NCI-H460 (cell line): ENCODE measurements around the gene FBXW4. TPM values are rescaled to one million over a fixed set of nuclear protein-coding genes. Genes with fewer than 3 reads are reported as not detected.

ENCODE experiments used
- DNase-seq: peaks from one replicate; pipeline ENCODE4 v3.0.0-alpha.2; 2016; ENCODE audit warnings: low read depth; ENCODE audit errors: extremely low read depth
- polyA plus RNA-seq: library from polyadenylated mRNA; depleted of rRNA; stranded (reverse); fragments of >200 nt; gene quantifications from 2 replicates; pipeline ENCODE4 v1.2.3, GENCODE V29; 2014; cell fraction: nucleus; rRNA removed
- total RNA-seq: library from RNA; depleted of rRNA; stranded (reverse); fragments of >200 nt; shearing (Covaris generic); gene quantifications from 2 replicates; pipeline ENCODE4 v1.2.3, GENCODE V29; 2014; rRNA removed

FBXW4 gene, protein sequence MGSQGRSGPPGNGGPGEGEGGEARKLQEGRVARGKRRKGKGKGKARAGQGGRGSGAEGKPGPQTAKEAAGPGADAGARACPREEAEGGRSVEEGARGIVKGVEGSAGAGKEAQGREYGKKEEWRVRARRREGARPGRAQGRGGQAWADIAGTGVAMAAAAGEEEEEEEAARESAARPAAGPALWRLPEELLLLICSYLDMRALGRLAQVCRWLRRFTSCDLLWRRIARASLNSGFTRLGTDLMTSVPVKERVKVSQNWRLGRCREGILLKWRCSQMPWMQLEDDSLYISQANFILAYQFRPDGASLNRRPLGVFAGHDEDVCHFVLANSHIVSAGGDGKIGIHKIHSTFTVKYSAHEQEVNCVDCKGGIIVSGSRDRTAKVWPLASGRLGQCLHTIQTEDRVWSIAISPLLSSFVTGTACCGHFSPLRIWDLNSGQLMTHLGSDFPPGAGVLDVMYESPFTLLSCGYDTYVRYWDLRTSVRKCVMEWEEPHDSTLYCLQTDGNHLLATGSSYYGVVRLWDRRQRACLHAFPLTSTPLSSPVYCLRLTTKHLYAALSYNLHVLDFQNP
- total RNA-seq, result 13.1 and 23.7 TPM in 2 replicates
- 10.0 and 14.7 TPM in 2 replicates for polyA plus RNA-seq

DNA sequence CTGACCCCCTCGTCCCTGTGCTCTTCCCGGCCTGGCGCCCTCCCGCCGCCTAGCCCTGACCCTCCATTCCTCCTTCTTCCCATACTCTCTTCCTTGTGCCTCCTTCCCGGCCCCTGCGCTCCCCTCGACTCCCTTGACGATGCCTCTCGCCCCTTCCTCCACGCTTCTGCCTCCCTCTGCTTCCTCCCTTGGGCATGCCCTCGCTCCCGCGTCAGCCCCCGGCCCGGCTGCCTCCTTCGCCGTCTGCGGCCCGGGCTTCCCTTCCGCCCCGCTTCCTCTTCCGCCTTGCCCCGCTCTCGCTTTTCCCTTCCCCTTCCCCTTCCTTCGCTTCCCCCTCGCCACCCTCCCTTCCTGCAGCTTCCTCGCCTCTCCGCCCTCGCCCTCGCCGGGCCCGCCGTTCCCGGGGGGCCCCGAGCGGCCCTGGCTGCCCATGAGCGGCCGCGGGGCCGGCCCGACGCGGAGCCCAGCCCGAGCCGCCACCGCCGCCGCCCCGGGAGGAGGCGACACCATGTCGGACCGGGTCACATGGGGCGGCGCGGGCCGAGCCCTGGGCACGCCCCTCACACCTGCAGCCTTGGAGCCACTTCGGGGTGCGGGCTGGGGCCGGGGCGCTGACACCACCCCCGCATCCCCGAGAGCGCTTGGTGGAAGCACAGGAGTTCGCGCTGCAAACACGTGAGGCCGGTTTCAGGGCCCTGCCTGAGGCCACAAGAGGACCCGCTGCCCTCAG lies at the start of gene FBXW4:
Gene FBXW4 (minus strand): TSS at position 497 of the 730 bp plus-strand sequence. CDS start 65 bp downstream, at position 432.
- DNase-seq, result peak; percentile 25

DNA sequence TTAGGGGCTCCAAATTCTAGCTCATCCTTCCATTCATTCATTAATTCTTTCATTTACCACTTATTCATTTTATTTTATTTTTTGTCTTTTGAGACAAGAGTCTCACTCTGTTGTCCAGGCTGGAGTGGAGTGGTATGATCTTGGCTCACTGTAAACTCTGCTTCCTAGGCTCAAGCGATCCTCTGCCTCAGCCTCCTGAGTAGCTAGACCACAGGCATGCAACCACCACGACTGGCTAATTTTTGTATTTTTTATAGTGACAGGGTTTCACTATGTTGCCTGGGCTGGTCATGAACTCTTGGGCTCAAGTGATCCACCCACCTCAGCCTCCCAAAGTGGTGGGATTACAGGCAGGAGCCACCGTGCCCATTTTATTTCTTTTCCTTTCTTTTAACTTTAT lies 49.3 kb upstream of the FBXW4 start:
- no peak for DNase-seq

DNA sequence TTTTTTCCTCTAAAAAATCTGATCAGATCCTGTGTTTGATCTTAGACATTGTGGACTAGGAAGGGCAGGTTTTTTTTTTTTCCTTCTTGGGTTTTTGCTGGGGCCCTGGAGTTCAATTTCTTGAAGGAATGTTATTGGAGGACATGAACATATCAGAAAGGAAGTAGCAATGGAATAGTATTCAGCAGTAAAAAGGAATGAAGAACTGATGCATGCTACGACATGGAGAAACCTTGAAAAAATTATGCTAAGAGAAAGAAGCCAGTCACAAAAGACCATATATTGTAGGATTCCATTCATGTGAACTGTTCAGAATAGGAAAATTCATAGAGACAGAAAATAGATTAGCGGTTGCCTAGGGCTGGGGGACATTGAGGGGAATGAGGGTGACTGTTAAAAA lies 47.0 kb upstream of the FBXW4 start:
- no peak for DNase-seq

DNA sequence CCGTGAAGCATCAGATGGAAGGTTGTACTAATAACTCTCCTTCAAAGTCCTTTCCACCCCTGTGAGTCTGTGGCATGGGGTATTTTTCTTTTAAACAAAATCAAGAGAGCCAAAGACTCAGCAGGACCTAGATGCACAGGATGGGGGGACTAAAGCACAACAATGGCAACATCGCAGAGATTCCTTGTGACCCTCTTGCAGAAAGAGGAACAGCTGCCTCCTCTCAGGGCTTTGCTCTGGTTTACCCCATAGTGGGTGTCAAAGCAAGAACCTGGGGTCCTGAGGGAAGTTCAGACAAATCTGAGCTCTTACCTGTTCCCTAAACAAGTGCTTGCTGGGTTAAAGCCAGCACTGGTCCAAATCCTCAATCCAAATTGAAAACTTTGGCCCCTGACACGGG lies 41.7 kb upstream of the FBXW4 start:
- no peak for DNase-seq

DNA sequence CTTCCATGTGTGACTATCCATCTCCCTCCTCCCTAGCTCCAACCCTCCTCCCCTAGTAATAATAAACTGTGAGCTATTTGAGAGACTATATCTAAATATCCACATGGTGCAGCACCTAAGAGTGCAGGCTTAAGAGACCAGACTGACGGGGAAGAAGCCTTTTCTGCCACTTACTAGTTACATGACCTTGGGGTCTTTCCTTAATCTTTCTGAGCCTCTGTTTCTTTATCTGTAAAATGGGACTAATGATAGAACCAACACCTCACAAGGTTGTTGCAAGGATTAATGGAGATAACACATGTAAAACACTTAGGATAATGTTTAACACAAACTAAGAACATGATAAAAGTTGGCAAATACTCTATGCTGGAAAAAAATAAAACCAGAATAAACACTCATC lies 37.1 kb upstream of the FBXW4 start:
- DNase-seq, result no peak

DNA sequence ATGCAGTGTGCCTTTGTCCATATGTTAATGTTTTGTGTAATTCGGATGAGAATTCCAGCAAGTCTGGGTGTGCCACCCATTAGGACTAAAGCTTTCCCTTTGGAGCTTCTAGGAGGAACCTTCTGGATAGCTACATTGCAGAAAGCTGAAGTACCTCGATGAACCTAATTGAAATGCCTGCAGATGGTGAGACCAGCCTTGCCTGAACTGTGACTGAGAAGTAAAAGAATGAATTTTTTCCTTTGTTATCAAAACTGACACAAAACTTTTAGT lies 31.1 kb upstream of the FBXW4 start:
- no peak for DNase-seq

DNA sequence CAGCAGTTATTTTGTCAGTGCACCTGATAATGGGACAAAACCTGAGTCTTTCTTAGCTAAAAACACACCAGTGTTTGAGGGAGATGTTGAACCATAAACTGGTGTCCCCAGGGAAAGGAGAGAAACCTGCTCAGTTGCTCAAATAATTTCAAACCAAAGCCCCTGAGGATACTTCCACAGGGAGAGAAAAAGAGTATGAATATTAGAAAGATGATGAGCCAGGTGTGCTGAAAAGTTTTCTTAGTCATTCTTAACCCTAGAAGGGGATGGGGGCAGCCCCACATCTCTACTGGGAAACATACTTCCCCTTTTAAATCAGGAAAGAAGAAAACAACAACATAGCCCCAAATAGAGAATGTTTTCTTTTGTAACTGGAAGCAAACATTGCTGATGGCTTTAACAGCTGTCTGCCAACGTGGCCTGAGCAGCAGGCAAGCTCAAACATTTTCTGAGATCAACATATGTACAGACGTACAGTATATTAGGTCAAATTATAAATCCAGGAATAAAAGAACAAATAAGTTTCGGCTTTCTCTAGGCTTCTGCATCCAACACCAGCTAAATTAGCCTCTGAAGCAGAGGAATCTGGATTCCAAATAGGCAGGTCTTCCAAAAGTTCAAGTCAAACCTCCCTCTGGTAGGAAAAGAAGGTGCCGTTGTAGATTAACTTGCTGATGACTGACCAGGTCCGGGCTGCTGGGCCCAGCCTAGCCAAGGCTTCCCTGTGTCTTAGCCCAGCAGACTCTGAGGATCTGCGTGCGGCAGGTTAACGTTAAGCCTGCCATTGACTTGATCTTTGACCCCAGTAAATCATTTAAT lies 30.5 kb upstream of the FBXW4 start:
- DNase-seq, result no peak

DNA sequence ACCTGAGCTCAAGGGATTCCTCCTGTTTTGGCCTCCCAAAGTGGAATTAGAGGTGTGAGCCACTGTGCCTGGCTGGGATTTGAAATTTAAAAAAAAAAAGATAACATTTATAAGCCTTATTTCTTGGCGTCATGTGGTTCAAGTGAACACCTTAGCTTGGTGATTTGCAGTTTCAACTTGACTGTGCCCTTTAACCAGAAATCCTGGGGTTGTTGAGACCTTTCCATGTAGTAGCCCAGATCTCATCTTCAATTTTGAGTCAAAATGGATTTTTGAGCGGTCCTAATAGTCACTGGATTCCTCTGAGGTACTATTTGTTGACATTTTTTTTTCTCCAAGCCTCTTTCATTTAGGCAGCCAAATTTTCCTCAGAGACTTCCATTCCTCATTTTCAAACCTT lies 29.5 kb upstream of the FBXW4 start:
- DNase-seq, result no peak

DNA sequence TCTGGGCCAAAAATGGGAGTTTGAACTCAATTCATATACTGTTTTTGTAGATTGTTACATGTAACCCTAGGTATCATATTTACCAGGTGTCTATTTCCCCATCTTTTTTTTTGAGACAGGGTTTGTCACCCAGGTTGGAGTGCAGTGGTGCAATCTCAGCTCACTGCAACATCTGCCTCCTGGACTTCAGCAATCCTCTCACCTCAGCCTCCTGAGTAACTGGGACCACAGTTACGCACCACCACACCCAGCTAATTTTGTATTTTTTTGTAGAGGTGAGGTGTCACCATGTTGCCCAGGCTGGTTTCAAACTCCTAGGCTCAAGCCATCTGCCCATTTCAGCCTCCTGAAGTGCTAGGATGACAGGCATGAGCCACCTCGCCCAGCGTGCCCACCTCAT lies 28.2 kb upstream of the FBXW4 start:
- DNase-seq, result no peak

DNA sequence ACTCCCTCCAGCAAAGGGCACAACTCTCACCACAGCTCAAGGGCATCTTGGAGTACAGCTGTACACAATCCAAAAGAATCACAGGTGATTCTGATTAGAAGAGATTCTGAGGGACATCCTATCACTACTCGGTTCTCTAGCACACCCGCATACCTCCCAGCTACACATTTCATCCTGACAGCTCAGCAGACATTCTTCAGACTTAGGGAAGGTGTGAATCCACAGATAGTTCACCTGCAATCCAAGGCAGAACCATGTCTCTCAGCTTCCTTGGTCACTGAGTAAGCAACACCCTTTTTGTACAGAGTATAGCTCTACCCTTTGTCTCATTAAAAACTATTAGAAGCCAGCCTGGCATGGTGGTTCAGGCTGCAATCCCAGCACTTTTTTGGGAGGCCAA lies 26.8 kb upstream of the FBXW4 start:
- DNase-seq, result no peak

DNA sequence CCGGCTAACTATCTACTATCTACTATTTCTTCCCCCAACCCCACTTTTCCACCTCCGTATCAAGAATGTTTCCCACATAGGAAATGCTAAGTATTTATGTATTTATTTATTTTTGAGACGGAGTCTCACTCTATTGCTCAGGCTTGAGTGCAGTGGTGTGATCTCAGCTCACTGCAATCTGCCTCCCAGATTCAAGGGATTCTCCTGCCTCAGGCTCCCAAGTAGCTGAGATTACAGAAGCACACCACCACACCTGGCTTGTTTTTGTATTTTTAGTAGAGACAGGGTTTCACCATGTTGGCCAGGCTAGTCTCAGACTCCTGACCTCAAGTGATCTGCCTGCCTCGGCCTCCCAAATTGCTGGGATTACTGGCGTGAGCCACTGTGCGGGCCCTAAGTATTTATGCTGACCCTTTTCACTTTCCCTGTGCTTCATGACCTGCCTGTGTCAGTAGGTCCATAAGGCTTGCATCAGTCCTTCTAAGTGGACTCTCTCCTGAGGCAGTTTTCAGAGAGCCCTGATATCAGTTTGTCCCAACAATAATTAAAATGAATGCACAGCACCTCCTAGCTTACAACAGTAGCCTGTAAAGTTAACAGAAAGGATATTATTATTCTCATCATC lies 25.7 kb upstream of the FBXW4 start:
- no peak for DNase-seq

DNA sequence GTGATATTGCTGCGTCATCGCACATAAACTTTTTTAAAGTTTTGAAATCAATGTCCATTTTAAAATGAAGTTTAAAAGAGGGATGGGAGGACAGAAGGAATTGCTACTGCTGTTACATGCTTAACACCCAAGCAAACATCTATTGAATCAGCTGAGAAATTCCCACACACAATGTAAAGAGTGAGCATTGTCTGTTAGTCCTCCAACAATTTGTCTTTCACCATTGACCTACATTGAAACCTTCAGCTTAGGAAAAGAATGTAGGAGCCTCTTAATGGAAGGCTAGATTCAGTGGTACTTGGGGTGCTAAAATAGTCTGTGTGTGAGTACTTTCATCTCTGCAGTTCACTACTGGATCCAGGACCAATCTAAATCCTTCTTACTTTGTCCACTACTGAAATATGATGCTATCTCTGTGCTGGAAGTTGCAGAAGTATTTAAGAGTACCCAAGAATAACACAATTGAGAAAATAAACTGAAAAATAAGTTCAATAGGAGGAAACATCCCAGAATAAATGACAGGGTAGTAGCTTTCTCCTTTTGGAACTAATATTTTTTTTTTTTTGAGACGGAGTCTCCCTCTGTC lies 23.8 kb upstream of the FBXW4 start:
- DNase-seq, result no peak

DNA sequence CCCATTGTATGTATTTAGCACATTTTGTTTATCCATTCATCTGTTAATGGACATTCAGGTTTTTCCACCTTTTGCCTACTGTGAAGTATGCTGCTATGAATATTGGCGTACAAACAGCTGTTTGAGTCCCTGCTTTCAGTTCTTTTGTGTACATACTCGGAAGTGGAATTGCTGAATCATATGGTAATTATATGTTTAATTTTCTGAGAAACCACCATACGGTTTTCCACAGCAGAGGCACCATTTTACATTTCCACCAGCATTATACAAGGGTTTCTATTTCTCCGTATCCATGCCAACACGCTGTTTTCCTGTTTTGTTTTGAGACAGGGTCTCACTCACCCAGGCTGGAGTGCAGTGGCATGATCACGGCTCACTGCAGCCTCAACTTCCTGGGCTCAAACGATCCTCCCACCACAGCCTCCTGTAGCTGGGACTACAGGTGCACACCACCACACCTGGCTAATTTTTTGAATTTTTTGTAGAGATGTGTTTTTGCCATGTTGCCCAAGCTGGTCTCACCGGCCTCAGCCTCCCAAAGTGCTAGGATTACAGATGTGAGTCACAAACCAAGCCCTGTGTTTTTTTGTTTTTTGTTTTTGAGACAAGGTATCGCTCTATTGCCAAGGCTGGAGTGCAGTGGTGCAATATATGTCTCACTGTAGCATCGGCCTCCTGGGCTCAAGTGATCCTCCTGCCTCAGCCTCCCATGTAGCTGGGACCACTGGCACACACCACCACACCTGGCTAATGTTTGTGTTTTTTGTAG lies 22.1 kb upstream of the FBXW4 start:
- DNase-seq, result no peak

DNA sequence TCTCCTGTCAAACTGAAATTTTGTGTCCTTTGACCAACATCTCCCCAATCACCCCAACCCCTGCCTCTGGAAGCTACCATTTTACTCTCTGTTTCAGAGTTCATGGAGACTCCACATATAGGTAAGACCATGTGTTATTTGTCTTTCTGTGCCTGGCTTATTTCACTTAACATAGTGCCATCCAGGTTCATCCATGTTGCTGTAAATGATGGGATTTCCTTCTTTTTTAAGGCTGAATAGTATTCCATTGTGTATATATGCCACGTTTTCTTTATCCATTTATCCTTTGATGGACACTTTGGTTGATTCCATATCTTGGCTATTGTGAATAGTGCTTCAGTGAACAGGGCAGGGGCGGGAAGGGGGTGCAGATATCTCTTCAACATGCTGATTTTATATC lies 18.0 kb upstream of the FBXW4 start:
- DNase-seq, result no peak

DNA sequence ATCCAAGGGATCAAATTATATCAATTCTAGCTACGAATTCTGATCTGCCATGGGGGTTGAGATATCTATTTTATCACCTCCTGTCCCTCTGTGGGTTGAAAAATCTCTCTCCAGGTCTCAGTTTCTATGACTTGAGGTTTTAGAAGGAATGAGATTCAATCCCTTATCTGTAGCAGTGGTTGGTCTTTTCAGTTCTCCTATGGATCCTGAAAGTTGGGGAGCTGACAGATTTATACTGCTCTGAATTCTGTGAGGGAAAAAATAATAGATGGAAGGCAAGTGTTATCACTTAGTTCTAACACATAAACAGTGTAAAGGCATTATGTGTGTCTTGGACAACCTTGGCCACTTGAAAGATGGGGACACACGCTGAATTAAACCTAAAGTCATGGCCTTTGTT lies 15.8 kb upstream of the FBXW4 start:
- no peak for DNase-seq

DNA sequence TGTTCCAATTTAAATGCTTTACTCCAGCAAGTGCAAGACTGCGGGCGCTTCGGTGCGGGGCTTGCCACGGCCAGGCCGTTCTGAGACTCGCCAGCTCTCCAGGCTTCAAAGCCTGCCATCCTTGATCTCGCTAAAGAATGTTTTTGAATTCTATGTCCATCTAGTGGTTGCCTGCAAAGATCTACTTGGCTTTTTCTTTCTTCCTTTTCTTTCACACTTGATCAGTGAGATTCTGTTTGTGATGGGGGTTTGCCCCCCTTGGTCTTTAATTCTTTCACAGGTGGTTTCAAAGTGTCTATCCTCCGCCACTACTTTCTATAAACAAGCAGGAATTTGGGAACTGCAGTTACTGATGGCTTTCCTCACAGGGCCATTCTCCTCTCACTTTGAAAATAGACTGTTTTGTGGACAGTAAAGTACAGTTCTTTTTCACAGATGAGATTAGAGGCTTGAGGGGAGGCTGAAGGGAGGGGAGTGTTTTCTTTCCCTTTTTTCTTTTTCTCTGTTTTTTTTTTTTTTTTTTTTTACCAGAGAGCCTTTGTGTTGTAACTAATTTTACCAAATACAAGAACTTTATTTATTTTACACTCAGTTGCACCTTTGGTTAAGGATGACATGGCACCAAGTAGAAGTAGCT lies 15.2 kb upstream of the FBXW4 start:
- no peak for DNase-seq

DNA sequence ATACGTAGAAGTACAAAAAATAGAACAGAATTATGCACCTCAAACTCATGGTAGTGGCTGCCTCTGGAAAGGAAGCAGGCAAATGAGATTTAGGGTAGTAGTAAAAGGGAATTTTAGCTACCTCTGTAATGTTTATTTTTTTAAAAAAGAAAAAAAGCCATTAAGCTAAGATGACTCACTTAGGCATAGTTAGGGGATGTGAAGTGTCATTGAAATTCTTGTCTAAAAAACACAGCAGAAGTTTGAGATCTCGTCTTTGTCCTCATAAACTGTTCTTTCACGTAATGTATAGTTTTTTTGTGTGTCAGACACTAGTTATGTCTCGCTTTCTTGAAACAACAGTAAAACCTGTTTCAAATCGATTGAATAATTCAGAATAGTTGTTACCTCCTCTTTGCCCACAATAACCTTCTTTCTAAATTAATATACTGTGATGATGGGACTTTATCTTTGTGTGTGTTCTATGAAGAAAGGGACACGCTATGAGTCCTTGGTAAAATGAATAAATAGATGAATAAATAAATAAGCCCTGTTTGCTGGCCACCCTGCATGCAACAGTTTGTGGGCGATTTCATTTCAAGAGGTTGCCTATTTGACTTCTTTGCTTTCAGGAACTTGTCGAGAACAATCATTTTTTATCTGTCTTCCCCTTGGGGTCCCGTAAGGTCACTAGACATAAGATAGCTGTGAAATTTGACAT lies 14.5 kb upstream of the FBXW4 start:
- no peak for DNase-seq

DNA sequence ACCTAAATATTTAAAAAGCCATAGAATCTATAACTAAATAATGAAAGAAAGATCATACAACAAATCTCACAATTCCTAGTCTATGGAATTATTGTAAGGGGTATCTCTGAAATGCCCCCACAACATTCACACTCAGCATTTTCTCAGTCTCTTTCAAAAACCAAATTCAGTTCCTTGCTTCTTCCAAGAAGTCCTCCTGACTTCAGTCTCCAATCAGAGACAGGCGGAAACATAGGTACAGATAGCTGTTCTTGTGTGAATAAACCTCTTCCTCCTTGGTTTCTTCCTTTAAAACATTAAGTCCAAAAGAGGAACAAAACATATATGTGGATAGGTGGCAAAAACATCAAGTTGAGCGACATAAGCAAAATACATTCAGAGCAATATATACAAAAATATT lies 13.9 kb upstream of the FBXW4 start:
- no peak for DNase-seq
